CD4-positive, alpha-beta T cell treated with Interleukin-1 beta for 1 hour (primary cell): ENCODE results near the gene KLRD1.
A peak's percentile ranks its signal among the peaks of the same experiment; 100 is the strongest.
"Not testable (repeated sequence)": the region's sequence is repeated elsewhere in the genome, so short reads cannot be mapped to it uniquely, and the experiment has no call there.

Source experiments
- DNase-seq, 2 donors: peaks; one replicate each; pipeline ENCODE4 v3.0.0-alpha.2; 2020 to 2022

Gene KLRD1

GRCh38 chr12:10369557-10370415 lies 62.1 kb downstream of the KLRD1 start:
- peak in 1 of 2 donors; percentile 32 for DNase-seq

GRCh38 chr12:10371893-10372535 lies 64.3 kb downstream of the KLRD1 start:
- DNase-seq: not testable (repeated sequence)

GRCh38 chr12:10372559-10372958 lies 64.9 kb downstream of the KLRD1 start:
- peak in 1 of 2 donors; percentile 34 for DNase-seq

- no peak for DNase-seq
Observed at GRCh38 chr12:10374624-10375018, 67.0 kb downstream of the KLRD1 start.

- DNase-seq: not testable (repeated sequence)
Observed at GRCh38 chr12:10378737-10379136, 71.1 kb downstream of the KLRD1 start.
